ENCODE measurements around the gene PSMD1. TPM values are rescaled to one million over a fixed set of nuclear protein-coding genes. Genes with fewer than 3 reads are reported as not detected.

Gene PSMD1
- total and polyA plus RNA-seq, 12 donors: 38.9 to 226 (median 86.3) TPM

DNA sequence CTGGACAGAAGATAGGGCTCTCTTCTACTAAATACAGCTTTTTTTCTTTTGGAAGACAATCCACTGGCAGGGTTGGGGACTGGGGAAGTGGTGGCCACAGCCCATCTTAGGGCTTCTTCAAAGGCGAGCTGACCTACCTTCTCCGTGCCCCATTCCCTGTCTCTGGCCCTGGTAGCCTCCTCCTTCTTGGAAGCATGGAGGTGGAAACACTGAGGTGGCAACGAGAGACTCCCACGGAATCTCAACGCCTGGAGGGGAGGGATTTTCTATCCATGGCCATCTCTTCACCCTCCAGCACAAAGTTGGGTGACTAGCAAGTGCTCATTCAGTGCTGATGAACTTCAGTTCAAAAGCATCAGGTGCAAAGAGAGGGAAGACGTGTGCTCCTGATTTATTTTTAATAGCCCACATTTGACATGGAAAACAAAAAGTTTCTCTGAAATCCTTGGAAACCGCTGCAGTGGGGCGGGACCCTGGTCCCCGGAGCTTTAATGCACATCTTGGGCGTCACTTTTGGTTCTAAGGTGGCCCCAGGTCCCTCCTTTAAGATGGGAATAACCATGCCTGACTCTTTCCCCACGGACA lies 141.1 kb downstream of the PSMD1 start:
- no peak for TF ChIP-seq POLR2A (IDR thresholded peaks at IDR 0.05)
- TF ChIP-seq CTCF (IDR thresholded peaks at IDR 0.05): no peak
- intact Hi-C loops (cut with DNase I): loop anchor here in 1 of 2 donors (10.0 kb wide), 1 partner anchor 93 kb away; no protein-coding TSS in a partner anchor
- H3K27me3 ChIP-seq: no peaks in the 10 kb centered on the region
- peaks cover 6 to 28% of the 10 kb centered on the region in 2 donors for H3K4me1 ChIP-seq (replicated peaks in 1 of 2)
- H3K36me3 ChIP-seq (replicated peaks in 1 of 2): no peaks in the 10 kb centered on the region
- H3K4me3 ChIP-seq: peak overlapping the region; percentile 44 to 87 (median 76)
- no peaks in the 10 kb centered on the region for H3K9me3 ChIP-seq (replicated peaks in 1 of 3)
- peak in 2 of 7 donors; percentile 11 to 49 for DNase-seq
- WGBS, 4 donors: 17 to 26% (median 20%) methylated on average over 10 to 11 of the region's 11 CpGs
- H3K27ac ChIP-seq: peak overlapping the region in 4 of 5 donors; percentile 43 to 78 (median 62)

GRCh38 chr2:231198291-231199173 lies 141.9 kb downstream of the PSMD1 start, which contains the start of gene ARMC9:
TSS of gene ARMC9 (plus strand) at chr2:231198631. CDS start at chr2:231206239, 7,608 bp downstream.
- H3K9me3 ChIP-seq (replicated peaks in 1 of 3): no peaks in the 10 kb centered on the region
- H3K27ac ChIP-seq: peak within 1 kb of the TSS in 4 of 5 donors; percentile 43 to 78 (median 62)
- peaks cover 6 to 28% of the 10 kb centered on the region in 2 donors for H3K4me1 ChIP-seq (replicated peaks in 1 of 2)
- DNase-seq: peak; percentile 74 to 83 (median 79)
- peak within 1 kb of the TSS; percentile 44 to 87 (median 76) for H3K4me3 ChIP-seq
- WGBS, 4 donors: 0 to 1% (median 1%) methylated on average over 36 to 83 of the region's 83 CpGs
- H3K36me3 ChIP-seq (replicated peaks in 1 of 2): no peaks in the 10 kb centered on the region
- H3K27me3 ChIP-seq: no peaks in the 10 kb centered on the region
- TF ChIP-seq CTCF (IDR thresholded peaks at IDR 0.05) (peak in 1 of 6 experiments; percentile 1), POLR2A (IDR thresholded peaks at IDR 0.05) (peak; percentile 48 to 67)
- intact Hi-C loops (cut with DNase I): loop anchor here in 1 of 2 donors (10.0 kb wide), 1 partner anchor 94 kb away; no protein-coding TSS in a partner anchor

DNA sequence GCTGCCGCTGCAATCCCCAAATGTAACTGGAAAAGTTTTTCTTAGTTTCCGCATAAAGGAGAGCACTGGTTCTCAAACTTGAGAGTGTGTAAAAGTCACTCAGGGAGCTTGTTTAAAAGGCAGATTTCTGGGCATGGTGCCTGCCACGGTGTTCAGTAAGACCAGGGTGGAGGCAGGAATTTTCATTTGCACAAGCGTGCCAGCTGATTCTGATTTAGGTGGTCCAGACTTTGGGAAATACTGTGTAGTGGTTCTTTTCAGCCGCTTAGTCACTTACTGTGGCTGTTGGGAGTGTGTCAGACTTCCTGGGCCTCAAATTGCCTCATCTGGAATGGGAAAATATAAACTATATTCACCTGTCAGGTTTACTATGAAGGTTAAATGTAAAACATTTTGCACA lies 142.6 kb downstream of the PSMD1 start:
- H3K27me3 ChIP-seq: no peaks in the 10 kb centered on the region
- H3K36me3 ChIP-seq (replicated peaks in 1 of 2): no peaks in the 10 kb centered on the region
- DNase-seq: peak in 3 of 7 donors; percentile 39 to 59 (median 41)
- H3K9me3 ChIP-seq (replicated peaks in 1 of 3): no peaks in the 10 kb centered on the region
- H3K4me3 ChIP-seq: peak overlapping the region in 3 of 4 donors; percentile 73 to 87 (median 79)
- WGBS, 4 donors: 22 to 27% (median 25%) methylated on average over 5 of the region's 5 CpGs
- TF ChIP-seq CTCF (IDR thresholded peaks at IDR 0.05) (no peak), POLR2A (IDR thresholded peaks at IDR 0.05) (no peak)
- peaks cover 6 to 28% of the 10 kb centered on the region in 2 donors for H3K4me1 ChIP-seq (replicated peaks in 1 of 2)
- peak overlapping the region in 3 of 5 donors; percentile 43 to 78 (median 76) for H3K27ac ChIP-seq
- intact Hi-C loops (cut with DNase I): loop anchor here in 1 of 2 donors (10.0 kb wide), 1 partner anchor 94 kb away; no protein-coding TSS in a partner anchor

All from adrenal gland (tissue), 12 donors.